Fibroblast of upper back skin (primary cell): ENCODE data around the gene HIP1R.
A peak's percentile ranks its signal among the peaks of the same experiment; 100 is the strongest.
"Not testable (repeated sequence)": the region's sequence is repeated elsewhere in the genome, so short reads cannot be mapped to it uniquely, and the experiment has no call there.

Experiments
- DNase-seq: peaks from one replicate; pipeline ENCODE4 v3.0.0-alpha.2; 2013

Gene HIP1R

DNA sequence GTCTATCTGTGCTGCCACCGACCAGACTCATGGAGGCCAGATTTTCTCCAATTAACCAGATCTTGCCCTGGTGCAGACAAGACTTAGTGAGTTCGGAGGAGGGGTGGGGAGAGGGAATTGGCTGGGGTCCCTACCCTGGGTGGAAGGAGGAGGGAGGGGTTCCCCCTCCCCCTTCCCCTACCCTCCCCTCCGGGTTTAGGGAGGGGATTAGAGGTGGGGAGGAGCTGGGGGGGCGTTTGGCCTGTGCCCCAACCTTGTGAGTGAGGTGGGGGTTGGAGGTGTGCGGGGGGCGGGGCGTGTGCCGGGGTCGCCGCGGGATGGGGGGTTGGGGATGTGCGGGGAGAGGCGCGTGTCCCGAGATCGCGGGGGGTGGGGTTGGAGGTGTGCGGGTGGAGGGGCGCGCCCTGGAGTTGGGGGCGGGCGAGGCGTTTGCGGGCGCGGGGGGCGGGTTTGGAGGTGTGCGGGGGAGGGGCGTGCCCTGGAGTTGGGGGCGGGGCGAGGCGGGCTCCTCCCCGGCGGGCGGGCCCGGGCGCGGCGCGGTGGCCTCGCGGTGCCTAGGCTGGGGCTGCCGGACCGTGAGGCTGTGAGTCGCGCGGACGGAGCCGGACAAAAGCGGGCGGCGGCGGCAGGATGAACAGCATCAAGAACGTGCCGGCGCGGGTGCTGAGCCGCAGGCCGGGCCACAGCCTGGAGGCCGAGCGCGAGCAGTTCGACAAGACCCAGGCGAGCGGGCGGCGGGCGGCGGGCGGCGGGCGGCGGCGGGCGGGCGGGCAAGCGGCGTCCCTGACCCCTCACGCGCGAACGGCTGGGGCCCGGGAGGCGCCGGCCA, at the start of gene HIP1R:
HIP1R (plus strand) TSS at position 537 of the 829 bp plus-strand sequence; CDS start at position 631, 94 bp downstream.
- no peak for DNase-seq

GRCh38 chr12:122785503-122785902, 49.8 kb upstream of the HIP1R start:
- DNase-seq, result no peak

GRCh38 chr12:122788387-122788786, 46.9 kb upstream of the HIP1R start:
- DNase-seq, result peak; percentile 39

DNA sequence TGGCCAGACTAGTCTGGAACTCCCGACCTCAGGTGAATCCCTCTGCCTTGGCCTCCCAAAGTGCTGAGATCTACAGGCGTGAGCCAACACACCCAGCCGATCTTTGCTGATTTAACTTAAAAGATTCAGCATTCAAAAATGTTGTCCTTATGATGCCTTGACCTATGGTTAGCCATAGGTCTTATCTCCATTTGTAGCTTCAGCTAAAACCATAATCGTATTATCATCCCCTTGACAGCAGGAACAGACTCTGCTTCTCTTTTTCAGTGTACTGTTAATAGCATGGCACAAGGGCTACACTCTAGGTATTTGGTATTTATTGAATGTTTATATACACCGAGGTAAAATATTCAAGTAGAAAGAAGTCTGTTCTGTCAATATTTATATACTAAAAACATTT, 45.6 kb upstream of the HIP1R start:
- no peak for DNase-seq

DNA sequence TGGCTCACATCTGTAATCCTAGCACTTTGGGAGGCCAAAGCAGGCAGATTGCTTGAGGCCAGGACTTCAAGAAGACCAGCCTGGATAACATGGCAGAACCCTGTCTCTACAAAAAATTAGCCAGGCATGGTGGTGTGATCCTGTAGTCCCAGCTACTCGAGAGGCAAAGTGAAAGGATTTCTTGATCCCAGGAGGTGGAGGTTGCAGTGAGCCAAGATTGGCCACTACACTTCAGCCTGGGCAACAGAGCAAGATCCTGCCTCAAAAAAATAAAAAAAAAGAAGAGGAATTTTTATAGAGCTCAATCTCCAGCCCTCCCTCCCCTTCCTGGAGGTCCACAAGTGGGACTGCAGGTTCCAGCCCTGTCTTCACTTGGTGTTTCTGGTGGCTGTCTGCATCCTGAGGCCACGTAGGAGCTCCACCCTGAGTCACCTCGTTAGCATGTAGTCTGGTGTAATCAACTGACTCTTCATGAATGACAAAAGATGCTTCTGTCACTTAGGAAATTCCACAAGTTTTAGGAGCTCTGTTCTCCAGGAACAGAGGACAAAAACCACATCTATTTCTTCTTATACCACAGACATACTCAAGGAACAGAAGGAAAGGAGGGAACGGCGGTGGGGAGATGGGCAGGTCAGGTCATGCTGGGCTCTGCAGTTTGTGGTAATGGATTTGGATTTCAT, 44.7 kb upstream of the HIP1R start:
- peak; percentile 43 for DNase-seq

- peak; percentile 49 for DNase-seq
Observed at GRCh38 chr12:122793685-122794106, 41.6 kb upstream of the HIP1R start.

DNA sequence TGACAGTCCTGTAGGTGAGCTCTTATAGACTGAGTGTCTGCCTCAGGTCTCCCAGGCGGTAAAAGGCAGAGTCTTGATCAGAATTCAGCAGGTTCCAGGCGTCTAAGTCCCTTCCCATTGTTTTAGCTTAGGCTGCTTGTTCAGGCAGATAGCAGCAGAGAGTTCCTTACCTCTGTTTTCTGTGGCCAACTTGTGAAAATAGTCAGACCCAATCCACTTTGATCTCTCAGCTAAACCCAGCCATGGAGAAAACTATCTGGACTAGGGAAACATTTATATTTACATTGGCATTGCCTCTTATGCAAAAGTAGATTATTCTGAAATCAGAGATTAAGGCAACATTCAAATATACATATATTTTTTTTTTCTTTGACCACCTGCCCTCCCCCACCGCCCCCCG, 39.5 kb upstream of the HIP1R start:
- DNase-seq, result no peak

GRCh38 chr12:122799641-122800243, 35.5 kb upstream of the HIP1R start:
- no peak for DNase-seq

- DNase-seq, result no peak
Observed at GRCh38 chr12:122803937-122804336, 31.3 kb upstream of the HIP1R start.

GRCh38 chr12:122804957-122805356, 30.3 kb upstream of the HIP1R start:
- not testable (repeated sequence) for DNase-seq

- DNase-seq, result no peak
Observed at GRCh38 chr12:122807651-122808050, 27.6 kb upstream of the HIP1R start.

- DNase-seq, result no peak
Observed at GRCh38 chr12:122811777-122812176, 23.5 kb upstream of the HIP1R start.

DNA sequence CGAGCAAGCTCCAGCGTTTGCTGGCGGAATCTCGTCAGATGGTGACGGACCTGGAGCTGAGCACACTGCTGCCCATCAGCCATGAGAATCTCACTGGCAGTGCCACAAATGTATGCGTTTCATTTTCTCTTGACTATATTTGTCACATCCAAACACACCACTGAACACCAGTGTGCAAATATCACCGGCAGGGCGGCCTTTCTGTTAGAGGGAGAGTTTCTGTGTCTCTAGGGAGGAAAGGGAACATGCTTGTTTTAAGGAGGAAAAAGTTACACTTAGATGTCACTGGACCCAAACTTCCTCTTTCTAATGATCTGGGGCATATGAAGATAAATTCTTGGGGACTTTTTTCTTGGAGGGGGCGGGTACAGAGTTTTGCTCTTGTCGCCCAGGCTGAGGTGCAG, 21.9 kb upstream of the HIP1R start:
- DNase-seq, result no peak

DNA sequence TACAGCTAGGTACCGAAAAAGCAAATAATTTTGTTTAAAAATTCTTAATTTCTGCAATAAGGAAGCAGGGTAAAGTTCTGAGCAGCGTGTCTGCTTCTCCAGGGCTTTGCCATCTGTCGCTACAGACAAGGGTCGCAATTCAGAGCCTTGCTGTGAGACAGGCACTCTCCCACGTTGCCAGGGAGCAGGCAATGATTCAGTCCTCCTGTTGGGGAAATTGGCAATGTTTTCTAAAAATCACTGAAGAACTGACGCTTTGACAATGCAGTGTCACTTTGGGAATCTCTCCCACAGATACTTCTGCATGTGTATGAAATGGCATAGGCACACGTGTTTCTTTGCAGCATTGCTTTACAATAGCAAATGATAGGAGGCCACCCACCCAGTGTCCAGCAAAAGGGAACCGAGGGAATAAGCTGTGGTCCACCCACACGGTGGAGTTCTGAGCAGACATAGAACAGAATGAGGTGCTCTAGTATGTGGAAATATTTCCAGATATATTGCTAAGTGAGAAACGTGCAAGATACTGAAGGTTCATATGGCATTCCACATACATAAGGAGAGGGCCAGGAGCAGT, 16.0 kb upstream of the HIP1R start:
- no peak for DNase-seq

- DNase-seq, result no peak
Observed at GRCh38 chr12:122820138-122820537, 15.1 kb upstream of the HIP1R start.

DNA sequence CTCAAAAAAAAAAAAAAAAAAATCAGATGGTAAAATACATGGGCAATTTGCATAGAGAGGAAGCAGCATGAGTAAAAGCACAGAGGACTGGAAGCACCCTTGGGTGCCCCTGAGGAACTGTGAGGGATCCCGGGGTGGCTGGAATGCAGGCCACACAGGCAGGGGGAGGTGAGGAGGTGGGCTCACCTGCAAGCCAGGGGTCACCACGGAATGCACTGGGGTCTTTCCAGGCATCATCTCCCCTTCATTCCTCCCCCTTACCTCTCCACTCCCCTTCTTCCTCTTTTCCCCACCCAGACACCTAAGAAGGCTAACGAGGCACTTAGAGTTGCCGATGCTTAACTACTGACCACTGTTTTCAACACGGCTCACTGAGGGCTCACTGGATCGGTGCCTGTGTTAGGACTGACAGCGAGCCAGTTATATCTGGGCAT, 14.4 kb upstream of the HIP1R start:
- DNase-seq, result no peak

DNA sequence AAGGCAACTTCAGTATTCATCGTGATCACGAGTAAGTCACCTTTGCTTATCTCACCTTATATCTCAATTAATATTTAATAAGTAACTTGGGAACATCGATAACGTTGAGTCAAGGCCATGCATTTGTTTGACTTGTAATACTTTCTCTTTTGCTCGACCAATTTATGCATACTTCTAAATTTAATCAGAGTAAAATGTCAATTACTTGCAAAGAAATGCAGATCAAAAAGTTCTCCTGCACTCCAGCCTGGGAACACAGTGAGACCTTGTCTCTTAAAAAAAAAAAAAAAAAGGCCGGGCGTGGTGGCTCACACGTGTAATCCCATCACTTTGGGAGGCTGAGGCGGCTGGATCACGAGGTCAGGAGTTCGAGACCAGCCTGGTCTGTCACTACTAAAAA, 11.8 kb upstream of the HIP1R start:
- DNase-seq, result no peak

- DNase-seq, result no peak
Observed at GRCh38 chr12:122825773-122826724, 9.2 kb upstream of the HIP1R start.

DNA sequence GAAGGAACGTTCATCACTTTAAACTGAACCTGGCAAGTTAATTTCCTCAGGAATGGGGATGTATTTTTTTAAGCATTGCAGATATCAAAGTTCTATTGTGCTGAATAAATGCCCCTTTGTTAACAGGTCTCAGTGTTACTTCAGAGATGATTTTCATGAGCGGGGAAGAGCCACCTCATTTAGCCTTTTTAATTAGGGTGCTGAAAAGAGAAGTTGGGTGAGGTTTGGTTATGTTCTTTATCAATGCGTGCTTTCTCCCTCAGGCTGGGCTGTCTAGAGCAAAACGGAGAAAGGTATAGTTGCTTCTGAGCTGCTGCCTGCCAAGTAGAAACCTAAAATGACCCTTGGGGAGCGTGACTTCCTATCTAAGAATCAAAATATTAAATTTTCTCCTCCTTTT, 8.0 kb upstream of the HIP1R start:
- DNase-seq, result no peak

DNA sequence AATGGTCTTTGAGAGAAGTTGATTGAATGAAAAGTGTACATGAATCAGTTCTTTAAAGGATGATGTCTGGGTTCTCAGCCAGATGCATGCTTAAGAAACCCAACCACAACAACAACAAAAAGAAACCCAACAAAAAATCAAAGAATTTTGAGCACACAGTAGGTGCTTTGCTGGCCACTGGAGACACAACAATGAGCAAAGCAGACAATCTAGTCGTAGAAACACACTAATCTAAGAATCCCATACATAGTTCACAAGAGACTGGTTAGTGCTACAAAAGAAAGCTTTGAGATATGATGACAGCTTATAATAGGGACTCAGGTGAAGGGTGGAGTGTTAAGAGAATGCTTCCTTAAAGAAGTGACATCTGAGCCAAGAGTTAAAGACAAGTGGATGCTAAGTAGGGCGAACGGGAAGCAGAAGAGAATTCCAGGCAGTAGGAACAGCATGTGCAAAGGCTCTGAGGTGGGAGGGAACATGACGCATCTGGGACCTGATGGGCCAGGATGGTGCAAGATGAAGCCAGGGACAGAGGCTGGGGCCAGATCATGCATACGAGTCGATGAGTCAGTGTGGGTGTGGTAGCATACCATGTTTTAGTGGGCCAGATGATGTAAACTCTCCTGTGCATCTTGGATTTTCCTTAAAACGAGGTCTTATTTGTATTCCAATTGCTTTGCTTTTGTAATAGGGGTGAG, 4.6 kb upstream of the HIP1R start:
- peak; percentile 51 for DNase-seq

- DNase-seq, result no peak
Observed at GRCh38 chr12:122834104-122834920, 945 bp upstream of the HIP1R start.
